ENCODE data around the gene CHST15. TPM values are rescaled to one million over a fixed set of nuclear protein-coding genes. Genes with fewer than 3 reads are reported as not detected.

The CHST15 gene
- total and polyA plus RNA-seq, 2 of the 13 experiments (the other 11 are each of a cell fraction or from before 2014, with no cell fraction given) = 1.4 to 94.7 TPM

DNA sequence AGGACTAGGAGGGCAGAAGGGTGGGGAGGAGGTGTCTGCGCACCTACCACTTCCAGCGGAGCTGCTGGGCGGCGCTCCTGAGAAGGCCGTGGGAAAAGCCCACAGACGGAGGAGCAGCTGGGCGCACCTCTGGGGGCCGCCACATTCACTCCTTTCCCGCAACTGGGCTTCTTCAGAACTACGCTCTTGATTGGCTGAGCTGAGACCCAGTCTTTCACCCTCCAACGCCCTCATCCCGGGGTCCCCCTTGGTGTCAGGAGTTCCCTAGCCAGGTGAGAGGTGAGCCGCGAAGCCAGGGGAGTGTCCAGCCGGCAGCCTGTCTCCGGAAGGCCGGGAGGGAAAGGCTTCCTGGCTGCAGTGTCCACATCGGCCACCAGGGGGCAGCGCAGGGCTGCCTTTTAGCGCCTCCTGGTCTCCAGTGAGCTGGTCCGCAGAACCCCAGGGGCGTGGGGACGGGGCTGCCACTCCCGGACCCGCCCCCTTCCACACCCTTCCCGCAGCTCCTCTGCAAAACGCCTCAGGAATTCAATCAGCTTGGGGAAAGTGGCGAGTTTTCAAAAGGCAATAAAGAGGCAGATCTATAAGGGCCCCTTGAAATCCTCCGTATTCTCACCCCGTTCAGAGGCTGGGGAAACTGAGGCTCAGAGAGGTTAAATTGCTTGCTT, 98.8 kb downstream of the CHST15 start (continued):
- TF ChIP-seq U2AF1 (optimal IDR thresholded peaks at IDR 0.05; ENCODE audit: low read depth, low read length) (peak; percentile 42), ZSCAN21 (CRISPR knock-in tag; IDR thresholded peaks at IDR 0.05; ENCODE audit: borderline replicate concordance) (no peak), POLR2AphosphoS2 (IDR thresholded peaks at IDR 0.05; ENCODE audit: low read depth, low read length) (peak; percentile 33; the same call in 1 of the 2 replicates), RARA (CRISPR knock-in tag; IDR thresholded peaks at IDR 0.05) (peak; percentile 19), ZIK1 (CRISPR knock-in tag; IDR thresholded peaks at IDR 0.05; ENCODE audit: borderline replicate concordance, low read depth) (no peak), ZNF350 (CRISPR knock-in tag; IDR thresholded peaks at IDR 0.05; ENCODE audit: borderline replicate concordance, low read depth) (no peak), ZNF747 (CRISPR knock-in tag; IDR thresholded peaks at IDR 0.05; ENCODE audit: borderline replicate concordance) (no peak), RARG (CRISPR knock-in tag; IDR thresholded peaks at IDR 0.05; ENCODE audit: low read depth) (no peak), ELF3 (CRISPR knock-in tag; IDR thresholded peaks at IDR 0.05) (no peak; the same call in 1 of the 2 replicates), AHR (CRISPR knock-in tag; IDR thresholded peaks at IDR 0.05) (no peak), ZNF781 (CRISPR knock-in tag; IDR thresholded peaks at IDR 0.05; ENCODE audit: borderline replicate concordance, not compliant biosample characterization) (no peak), HNRNPUL1 (IDR thresholded peaks at IDR 0.05; ENCODE audit: low read depth, low read length) (no peak), ELF1 (CRISPR knock-in tag; IDR thresholded peaks at IDR 0.05) (peak; percentile 42; the same call in 1 of the 2 replicates), ZBTB7A (CRISPR knock-in tag; IDR thresholded peaks at IDR 0.05) (no peak), ZNF12 (CRISPR knock-in tag; IDR thresholded peaks at IDR 0.05) (no peak), ZNF263 (CRISPR knock-in tag; IDR thresholded peaks at IDR 0.05) (peak; percentile 35; the same call in 1 of the 2 replicates), ZFP37 (CRISPR knock-in tag; IDR thresholded peaks at IDR 0.05; ENCODE audit: borderline replicate concordance) (0 out of 2 replicates have a peak, but pooled peaks have one; percentile 19), ZNF235 (CRISPR knock-in tag; IDR thresholded peaks at IDR 0.05; ENCODE audit: borderline replicate concordance) (no peak), ZNF329 (CRISPR knock-in tag; IDR thresholded peaks at IDR 0.05; ENCODE audit: low read depth) (no peak)
- TF ChIP-seq, protein P1, sequence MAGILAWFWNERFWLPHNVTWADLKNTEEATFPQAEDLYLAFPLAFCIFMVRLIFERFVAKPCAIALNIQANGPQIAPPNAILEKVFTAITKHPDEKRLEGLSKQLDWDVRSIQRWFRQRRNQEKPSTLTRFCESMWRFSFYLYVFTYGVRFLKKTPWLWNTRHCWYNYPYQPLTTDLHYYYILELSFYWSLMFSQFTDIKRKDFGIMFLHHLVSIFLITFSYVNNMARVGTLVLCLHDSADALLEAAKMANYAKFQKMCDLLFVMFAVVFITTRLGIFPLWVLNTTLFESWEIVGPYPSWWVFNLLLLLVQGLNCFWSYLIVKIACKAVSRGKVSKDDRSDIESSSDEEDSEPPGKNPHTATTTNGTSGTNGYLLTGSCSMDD (CRISPR knock-in tag; IDR thresholded peaks at IDR 0.05) = no peak
- TF ChIP-seq, protein P2, sequence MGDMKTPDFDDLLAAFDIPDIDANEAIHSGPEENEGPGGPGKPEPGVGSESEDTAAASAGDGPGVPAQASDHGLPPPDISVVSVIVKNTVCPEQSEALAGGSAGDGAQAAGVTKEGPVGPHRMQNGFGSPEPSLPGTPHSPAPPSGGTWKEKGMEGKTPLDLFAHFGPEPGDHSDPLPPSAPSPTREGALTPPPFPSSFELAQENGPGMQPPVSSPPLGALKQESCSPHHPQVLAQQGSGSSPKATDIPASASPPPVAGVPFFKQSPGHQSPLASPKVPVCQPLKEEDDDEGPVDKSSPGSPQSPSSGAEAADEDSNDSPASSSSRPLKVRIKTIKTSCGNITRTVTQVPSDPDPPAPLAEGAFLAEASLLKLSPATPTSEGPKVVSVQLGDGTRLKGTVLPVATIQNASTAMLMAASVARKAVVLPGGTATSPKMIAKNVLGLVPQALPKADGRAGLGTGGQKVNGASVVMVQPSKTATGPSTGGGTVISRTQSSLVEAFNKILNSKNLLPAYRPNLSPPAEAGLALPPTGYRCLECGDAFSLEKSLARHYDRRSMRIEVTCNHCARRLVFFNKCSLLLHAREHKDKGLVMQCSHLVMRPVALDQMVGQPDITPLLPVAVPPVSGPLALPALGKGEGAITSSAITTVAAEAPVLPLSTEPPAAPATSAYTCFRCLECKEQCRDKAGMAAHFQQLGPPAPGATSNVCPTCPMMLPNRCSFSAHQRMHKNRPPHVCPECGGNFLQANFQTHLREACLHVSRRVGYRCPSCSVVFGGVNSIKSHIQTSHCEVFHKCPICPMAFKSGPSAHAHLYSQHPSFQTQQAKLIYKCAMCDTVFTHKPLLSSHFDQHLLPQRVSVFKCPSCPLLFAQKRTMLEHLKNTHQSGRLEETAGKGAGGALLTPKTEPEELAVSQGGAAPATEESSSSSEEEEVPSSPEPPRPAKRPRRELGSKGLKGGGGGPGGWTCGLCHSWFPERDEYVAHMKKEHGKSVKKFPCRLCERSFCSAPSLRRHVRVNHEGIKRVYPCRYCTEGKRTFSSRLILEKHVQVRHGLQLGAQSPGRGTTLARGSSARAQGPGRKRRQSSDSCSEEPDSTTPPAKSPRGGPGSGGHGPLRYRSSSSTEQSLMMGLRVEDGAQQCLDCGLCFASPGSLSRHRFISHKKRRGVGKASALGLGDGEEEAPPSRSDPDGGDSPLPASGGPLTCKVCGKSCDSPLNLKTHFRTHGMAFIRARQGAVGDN (CRISPR knock-in tag; IDR thresholded peaks at IDR 0.05) = peak; percentile 63
- TF ChIP-seq, protein P3, sequence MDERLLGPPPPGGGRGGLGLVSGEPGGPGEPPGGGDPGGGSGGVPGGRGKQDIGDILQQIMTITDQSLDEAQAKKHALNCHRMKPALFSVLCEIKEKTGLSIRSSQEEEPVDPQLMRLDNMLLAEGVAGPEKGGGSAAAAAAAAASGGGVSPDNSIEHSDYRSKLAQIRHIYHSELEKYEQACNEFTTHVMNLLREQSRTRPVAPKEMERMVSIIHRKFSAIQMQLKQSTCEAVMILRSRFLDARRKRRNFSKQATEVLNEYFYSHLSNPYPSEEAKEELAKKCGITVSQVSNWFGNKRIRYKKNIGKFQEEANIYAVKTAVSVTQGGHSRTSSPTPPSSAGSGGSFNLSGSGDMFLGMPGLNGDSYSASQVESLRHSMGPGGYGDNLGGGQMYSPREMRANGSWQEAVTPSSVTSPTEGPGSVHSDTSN (CRISPR knock-in tag; IDR thresholded peaks at IDR 0.05) = no peak
- TF ChIP-seq, protein P4, sequence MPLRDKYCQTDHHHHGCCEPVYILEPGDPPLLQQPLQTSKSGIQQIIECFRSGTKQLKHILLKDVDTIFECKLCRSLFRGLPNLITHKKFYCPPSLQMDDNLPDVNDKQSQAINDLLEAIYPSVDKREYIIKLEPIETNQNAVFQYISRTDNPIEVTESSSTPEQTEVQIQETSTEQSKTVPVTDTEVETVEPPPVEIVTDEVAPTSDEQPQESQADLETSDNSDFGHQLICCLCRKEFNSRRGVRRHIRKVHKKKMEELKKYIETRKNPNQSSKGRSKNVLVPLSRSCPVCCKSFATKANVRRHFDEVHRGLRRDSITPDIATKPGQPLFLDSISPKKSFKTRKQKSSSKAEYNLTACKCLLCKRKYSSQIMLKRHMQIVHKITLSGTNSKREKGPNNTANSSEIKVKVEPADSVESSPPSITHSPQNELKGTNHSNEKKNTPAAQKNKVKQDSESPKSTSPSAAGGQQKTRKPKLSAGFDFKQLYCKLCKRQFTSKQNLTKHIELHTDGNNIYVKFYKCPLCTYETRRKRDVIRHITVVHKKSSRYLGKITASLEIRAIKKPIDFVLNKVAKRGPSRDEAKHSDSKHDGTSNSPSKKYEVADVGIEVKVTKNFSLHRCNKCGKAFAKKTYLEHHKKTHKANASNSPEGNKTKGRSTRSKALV (CRISPR knock-in tag; IDR thresholded peaks at IDR 0.05) = no peak

Measured in HepG2 (cell line).